ENCODE measurements around the gene NUDT6.
"Not testable (repeated sequence)": the region's sequence is repeated elsewhere in the genome, so short reads cannot be mapped to it uniquely, and the experiment has no call there.

NUDT6 gene

GRCh38 chr4:122875949-122876348, 46.4 kb downstream of the NUDT6 start:
- DNase-seq (ENCODE audit: low read depth in 2 of 2), result no peak

GRCh38 chr4:122873821-122874593, 48.4 kb downstream of the NUDT6 start:
- peak; percentile 66 to 74 for DNase-seq (ENCODE audit: low read depth in 2 of 2)

GRCh38 chr4:122873146-122873545, 49.3 kb downstream of the NUDT6 start:
- no peak for DNase-seq (ENCODE audit: low read depth in 2 of 2)

- DNase-seq (ENCODE audit: low read depth in 2 of 2), result not testable (repeated sequence)
Measured at GRCh38 chr4:122868235-122868634, 54.2 kb downstream of the NUDT6 start.

GRCh38 chr4:122865425-122865824, 57.0 kb downstream of the NUDT6 start:
- DNase-seq (ENCODE audit: low read depth in 2 of 2), result peak; percentile 26 to 28

GRCh38 chr4:122863639-122864038, 58.8 kb downstream of the NUDT6 start:
- no peak for DNase-seq (ENCODE audit: low read depth in 2 of 2)

GRCh38 chr4:122861172-122861943, 61.0 kb downstream of the NUDT6 start:
- DNase-seq (ENCODE audit: low read depth in 2 of 2), result no peak

GRCh38 chr4:122858705-122859104, 63.7 kb downstream of the NUDT6 start:
- no peak for DNase-seq (ENCODE audit: low read depth in 2 of 2)

- DNase-seq (ENCODE audit: low read depth in 2 of 2), result no peak
Measured at GRCh38 chr4:122857160-122857559, 65.2 kb downstream of the NUDT6 start.

GRCh38 chr4:122855353-122855890, 67.0 kb downstream of the NUDT6 start:
- DNase-seq (ENCODE audit: low read depth in 2 of 2), result no peak

- DNase-seq (ENCODE audit: low read depth in 2 of 2), result no peak
Measured at GRCh38 chr4:122854447-122855352, 67.7 kb downstream of the NUDT6 start.

GRCh38 chr4:122851568-122851967, 70.8 kb downstream of the NUDT6 start:
- DNase-seq (ENCODE audit: low read depth in 2 of 2), result no peak

- not testable (repeated sequence) for DNase-seq (ENCODE audit: low read depth in 2 of 2)
Measured at GRCh38 chr4:122849789-122850188, 72.6 kb downstream of the NUDT6 start.

GRCh38 chr4:122847931-122848330, 74.5 kb downstream of the NUDT6 start:
- no peak for DNase-seq (ENCODE audit: low read depth in 2 of 2)

- no peak for DNase-seq (ENCODE audit: low read depth in 2 of 2)
Measured at GRCh38 chr4:122845760-122846159, 76.6 kb downstream of the NUDT6 start.

- DNase-seq (ENCODE audit: low read depth in 2 of 2), result no peak
Measured at GRCh38 chr4:122845066-122845465, 77.3 kb downstream of the NUDT6 start.

GRCh38 chr4:122844391-122844790, 78.0 kb downstream of the NUDT6 start:
- DNase-seq (ENCODE audit: low read depth in 2 of 2), result not testable (repeated sequence)

GRCh38 chr4:122842984-122843531, 79.3 kb downstream of the NUDT6 start:
- no peak for DNase-seq (ENCODE audit: low read depth in 2 of 2)
